HG02840 (cell line): ENCODE measurements around the gene AUTS2.
"Not testable (repeated sequence)": the region's sequence is repeated elsewhere in the genome, so short reads cannot be mapped to it uniquely, and the experiment has no call there.

Source experiments
- ATAC-seq: cut with Tn5 transposase; IDR thresholded peaks from one replicate; pipeline ENCODE4 v1.9.1; 2021; ENCODE audit warnings: mild to moderate bottlenecking, moderate library complexity, moderate number of reproducible peaks; ENCODE audit not compliant: unreplicated experiment, low FRiP score

AUTS2 gene

DNA sequence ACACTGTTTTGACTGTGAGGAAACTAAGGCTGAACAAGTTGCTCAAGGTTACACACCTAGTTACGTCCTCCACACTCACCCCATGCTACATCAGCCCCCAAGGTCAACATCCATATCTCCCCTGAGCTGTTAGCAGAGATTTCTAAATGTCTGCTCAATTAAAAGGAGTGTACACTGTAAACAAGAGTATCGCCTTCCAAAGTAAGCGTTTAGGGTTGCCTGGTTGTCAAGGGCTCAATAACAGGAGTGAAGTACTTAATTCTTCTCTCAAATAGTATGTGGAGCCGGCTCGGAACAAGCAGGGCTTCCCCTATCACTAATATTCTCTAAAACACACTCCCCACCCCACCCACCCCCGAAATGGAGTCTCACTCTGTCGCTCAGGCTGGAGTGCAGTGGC, 1120.8 kb downstream of the AUTS2 start:
- ATAC-seq: no peak

DNA sequence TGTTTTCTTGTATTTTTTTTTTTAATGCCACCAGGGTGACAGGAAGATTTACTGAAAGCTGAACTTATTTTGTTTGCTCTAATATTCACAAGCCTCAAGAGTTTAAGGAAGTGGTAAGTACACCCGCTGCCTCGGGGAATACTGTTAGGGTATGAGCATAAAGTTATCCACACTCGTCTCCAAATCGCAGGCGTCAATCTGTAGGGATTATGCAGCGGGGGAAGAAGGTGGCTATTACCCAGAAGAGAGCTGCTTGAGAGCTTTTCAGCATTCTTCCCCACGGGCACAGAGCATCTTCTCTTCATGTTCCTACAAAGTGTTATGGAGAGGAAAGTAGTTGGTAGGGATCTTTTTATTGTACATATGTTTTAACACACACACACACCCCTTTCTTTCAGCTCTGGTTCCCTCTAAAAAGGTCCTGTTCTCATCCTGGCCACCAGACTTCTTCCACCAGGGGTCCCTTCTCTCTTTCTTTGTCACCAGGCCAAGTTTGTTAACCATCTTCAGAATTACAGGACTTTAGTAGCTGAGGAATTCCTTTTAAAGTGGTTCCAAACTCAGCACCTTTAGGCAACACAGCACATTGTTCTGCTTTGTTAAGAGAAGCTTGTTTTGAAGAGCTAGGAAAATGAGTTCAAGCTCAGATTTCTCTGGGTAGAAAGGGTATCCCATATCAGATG, 1122.1 kb downstream of the AUTS2 start:
- ATAC-seq: no peak

DNA sequence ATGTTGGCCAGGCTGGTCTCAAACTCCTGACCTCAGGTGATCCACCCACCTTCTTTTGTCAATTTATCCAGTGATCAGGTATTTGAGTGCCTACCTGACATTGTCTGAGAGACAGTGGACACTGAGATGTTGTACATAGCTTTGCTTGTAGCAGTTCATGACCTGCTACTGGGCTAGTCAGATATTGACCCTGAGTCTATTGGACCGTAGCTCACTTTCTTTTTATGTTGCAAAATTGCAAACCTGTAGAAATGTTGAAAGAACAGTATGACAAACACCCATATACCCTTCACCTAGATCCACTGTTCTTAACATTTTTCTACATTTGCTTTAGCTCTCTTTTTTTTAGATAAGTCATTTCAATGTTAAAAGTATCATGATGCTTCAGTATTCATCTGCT, 1123.2 kb downstream of the AUTS2 start:
- no peak for ATAC-seq

DNA sequence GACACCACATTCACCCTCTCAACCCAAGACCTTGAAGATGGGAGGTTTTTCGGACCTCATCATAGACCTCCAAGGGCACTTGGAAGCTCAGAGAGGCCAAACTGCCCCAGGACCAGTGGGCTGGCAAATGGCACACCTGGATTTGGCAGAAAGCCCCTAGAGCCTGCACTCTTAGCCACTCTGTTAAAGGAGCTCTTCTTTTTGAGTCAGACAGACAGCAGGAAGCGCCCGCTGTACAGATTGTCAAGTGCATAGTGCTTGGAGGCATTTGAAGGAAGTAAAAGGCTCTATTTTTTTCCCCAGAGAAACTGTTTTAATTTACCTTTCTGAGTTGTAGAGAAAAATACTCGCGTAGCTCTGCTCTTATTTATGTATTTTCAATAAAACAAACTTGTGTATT, 1125.1 kb downstream of the AUTS2 start:
- no peak for ATAC-seq

DNA sequence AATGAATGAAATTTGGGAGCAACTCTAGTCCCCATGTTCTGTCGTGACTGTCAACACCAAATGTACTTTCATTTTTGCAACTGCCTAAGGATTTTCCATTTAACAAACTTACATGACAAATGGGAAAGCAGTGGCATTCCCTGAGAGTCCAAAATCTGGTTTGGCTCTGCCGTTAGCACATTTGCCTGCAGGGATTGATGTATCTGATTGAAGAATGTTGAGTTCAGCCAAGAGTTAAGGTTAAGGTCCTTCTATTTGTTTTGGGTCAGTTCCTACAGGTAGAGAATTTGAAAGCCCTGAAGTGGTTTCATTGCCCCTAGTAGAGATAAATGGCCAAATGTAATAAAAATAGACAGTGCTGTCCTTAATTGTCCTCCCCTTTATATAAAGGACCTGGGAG, 1127.2 kb downstream of the AUTS2 start:
- no peak for ATAC-seq

DNA sequence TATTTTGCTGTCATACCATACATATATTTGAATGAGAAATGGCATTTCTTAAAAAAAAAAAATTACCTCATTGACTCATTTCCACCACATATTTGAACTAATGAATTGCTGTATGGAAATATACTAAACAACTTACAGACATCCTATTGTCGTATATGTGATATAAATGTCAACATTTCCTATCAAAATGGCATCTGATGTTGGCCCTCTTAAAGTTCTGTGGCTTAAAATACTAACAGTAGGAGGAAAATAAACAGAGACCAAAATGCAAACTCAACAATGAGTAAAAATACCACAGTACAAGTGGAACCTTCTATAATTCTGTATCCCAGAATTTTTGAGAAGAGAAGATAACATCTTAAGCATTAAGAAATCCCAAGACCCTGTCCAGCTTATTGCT, 1128.0 kb downstream of the AUTS2 start:
- no peak for ATAC-seq

DNA sequence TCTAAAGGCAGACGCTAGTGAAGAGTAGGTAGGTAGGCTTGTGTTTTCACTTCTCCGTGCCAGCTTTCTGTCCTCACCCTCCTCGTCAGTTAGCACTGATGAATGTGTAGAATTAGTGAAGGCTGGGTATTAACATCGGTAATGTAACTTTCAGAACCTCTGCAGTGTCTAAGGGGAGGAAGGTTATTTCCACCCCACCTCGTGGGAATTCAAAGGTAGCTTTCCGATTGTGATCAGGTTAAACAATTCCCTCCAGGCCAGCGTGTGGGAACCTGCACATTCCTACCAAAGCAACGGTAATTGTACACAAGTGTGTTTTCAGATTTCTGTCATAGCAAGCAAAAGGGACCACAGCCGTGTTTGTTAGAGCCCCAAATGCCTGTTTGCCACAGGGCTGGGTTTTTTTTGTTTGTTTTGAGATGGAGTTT, 1128.7 kb downstream of the AUTS2 start:
- ATAC-seq: no peak

DNA sequence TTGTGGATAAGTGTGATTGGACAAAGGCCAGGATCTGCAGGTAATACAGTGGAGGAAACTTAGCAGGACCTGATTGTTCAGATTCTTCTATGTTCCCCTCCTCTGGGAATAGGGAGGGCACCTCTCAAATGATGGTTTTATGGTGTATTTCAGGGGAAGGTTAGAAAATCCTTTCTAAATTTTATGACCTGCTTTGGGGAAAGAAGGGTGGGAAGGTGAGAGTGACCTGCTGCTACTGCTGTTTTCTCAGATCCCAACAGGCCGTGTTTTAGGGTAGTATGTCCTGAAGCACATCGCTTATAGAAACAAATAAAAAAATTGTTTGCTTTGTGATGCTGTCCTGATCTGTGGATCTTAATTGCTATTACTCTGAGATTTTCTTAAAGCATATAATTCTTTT, 1129.6 kb downstream of the AUTS2 start:
- ATAC-seq: no peak

DNA sequence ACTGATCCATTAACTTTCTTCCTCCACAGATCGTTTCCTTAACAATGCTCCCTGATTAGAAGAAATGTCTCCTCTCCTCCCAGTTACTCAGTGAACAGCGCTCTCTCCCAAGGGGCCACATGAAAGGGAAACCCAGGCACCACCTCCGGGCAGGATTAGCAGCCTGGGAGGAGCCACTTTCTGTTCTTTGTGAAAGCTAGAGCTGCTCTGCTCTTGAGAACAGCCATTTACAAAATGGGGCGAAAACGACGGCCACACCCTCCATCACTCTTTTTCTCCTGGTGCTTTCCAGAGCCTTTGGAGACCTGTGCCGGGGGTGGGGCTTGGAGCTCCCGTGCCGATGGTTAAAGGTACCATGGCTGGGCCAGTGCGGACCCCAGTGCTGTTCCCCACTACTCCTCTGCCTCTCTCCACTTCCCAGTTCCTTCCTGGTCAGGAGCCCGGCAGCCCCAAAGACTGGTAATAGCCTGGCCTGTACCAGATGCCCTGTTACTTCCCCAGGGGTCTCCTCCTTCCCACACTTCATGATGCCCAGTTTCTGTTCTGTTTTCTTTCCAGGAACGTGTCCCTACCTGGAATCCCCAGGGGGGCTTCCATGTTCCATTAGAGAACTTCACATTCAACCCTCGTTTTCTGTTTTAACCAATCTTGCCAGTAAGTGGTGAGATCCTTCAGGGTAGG, 1130.7 kb downstream of the AUTS2 start:
- ATAC-seq: no peak

DNA sequence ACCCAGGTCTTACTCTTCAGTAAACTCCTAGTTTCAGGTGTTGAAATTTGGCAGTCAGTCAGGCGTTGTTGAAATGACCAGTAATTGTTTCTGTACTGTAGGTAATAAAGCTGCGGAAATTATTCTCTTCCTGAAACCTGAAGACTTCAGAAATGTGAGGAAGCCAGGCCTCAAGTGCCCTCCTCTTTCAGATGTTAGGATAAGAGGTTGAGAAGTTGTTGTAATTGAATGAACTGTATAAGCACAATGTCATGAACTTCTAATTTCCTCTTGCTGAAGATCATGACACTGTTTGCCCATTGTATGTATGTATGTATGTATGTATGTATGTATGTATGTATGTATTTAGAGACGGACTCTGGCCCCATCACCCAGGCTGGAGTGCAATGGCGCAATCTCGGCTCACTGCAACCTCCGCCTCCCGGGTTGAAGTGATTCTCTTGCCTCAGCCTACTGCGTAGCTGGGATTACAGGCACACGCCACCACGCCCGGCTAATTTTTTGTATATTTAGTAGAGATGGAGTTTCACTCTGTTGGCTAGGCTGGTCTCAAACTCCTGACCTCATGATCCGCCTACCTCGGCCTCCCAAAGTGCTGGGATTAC, 1131.4 kb downstream of the AUTS2 start:
- not testable (repeated sequence) for ATAC-seq

DNA sequence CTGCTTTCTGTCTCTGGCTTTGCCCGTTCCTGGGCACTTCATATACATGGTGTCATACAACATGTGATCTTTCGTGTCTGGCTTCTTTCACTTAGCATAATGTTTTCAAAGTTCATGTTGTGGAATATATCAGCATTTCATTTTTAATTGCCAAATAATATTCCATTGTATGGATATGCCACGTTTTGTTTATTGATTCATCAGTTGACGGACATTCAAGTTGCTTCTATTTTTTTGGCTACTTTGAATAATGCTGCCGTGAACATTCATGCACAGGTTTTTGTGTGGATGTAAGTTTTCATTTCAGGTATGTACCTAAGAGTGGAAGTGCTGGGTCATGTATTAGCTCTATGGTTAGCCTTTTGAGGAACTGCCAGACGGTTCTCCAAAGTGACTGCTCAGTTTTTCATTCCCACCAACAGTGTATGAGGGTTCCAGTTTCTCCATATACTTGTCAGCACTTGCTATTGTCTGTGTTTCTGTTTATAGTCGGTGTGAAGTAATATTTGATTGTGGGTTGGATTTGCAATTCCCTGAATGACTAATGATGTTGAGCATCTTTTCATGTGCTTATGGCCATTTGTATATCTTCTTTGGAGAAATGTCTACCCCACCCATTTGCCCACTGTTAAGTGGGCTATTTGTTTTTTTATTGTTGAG, 1132.3 kb downstream of the AUTS2 start:
- no peak for ATAC-seq

DNA sequence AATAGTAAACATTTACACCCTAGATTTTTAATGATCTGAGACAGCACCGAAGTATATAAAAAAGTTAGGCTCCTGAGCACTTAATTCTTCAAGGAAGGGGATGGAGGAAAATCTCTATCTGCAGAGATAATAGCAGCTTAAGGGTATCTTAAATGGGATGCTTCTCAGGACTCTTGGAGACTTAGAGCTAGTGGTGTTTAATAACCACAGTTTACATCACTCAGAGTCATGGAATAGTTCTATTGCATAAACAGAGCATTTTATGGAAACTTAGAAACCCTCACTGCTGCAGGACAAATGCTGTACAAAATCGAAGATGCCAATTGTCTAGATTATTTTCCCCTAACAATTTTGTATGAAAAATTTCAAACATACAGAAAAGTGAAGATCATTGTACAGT, 1134.8 kb downstream of the AUTS2 start:
- no peak for ATAC-seq

DNA sequence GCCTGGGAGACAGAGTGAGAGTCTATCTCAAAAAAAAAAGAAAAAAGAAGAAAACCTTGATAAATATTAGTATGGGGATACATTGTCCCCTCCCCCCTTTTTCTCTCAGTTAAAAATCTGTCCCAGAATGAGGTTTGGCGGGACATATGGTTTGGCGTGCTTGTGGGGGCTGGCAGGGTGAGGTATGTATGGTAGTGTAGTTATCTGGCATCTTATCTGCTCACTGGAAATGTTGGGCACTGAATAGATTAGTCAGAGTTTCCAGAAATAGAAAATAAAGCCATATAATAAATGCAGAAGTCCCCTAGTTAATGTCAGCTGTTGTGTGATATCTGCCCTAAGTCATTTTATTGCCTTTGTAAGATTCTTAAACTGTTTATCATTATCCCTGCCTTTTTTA, 1136.1 kb downstream of the AUTS2 start:
- ATAC-seq: no peak

DNA sequence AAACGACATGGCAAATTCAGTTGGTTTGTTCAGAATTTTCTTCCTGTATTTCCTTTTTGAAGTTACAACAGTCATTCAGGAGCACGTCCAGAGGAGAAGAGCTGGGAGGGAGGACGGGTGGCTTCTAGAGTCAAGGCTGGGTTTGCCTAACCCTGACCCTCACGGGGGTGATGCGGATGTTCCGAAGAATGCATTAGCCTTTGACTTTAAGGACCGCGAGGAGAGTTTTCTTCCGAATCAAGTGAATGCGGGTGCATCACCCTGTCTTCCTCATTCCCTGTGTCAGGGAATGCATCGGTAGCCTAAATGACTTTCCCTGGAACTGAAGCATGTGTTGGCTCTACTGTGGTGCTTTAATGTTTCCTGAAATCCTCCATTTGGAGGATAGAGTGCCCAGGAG, 1137.0 kb downstream of the AUTS2 start:
- ATAC-seq: no peak

DNA sequence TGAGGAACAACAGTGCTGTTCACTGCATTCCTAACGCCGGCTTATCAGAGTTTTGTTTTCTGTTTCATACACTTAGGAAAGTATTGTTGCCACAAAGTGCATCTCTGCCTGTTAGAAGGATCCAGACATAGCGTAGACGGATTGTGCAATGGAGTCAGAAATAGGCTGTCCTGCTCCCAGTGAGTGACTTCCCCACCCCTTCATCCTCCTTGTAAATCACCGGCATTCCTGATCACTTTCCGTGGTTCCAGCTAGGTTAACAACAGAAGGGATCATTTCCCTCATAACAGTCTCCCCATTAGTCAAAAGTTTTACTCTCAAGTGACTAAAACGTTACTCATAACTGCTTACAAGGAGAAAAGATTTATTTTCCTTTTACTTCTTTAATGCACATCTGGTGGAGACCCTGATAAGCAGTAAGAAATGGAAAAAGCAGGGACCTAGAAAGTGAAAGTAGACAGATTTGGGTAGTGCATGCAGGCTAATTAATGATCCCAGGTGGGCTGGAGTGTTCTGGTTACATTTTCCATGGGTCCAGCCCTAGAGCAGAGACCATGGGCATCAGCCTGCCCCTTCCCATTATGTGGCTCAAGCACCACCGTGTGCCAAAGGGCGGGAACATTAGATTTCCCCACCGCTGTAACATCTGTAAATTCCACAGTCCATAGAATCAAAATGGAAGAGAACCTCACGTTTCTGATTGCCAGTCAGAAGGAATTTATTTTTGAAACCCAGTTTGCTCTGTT, 1138.6 kb downstream of the AUTS2 start:
- no peak for ATAC-seq

DNA sequence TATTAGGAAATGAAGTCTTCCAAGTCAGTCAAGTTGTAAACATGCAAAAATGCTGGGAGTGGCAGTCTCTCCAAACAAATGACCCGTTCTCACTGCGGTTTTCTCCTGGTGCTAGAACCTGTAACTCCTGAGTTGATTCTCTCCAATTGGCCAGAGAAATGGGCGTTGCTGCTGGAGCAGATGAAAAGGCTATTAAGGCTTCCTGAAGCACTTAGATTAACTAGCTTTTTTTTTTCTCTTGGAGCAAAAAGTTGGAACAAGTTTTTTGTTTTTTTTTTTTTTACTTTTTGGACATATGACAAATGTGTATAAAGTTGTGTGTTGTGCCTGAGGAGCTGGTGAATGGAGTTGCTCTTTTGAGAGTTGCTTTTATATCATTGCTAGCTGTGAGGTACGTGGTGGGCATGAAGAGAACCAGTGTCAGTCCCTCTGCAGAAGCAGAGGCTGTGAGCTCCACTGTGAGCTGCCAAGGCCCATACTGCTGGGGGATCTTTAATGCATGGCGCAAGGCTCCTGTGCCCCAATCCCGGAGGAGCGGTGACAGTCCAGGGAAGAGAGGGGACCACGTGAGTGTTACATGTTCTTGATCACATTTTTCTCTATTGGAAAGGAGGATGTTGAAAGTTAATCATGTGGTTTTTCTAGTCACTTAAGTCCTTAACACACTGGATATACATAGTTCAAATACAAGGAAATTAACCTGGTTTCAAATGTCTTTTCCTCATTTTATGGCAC, 1140.0 kb downstream of the AUTS2 start:
- ATAC-seq: no peak

DNA sequence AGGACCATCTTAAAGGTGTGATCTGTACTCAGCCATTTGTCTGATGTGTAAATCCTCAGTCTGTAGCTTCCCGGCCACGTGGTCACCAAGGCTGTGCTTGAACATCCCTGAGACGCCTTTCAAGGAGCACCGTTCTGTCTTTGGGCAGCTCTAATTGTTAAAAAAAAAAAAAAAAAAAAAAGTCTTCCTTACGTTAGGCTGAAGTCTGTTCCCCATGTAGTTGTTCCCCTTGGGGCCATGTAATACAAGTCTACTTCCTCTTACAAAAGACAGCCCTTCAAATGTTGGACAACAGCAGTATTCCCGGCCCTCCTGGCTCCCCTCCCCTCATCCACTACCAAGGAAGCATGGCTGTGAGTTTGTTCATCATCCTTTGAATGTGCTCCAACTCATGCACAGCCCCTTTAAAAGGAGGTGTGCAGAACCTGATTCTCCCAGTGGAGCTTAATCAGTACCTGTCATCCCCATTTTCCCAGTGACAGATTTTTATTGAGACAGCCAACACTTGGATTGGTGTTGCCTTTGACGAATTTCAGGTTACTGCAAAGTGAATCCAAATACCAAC, 1141.5 kb downstream of the AUTS2 start:
- ATAC-seq: no peak

DNA sequence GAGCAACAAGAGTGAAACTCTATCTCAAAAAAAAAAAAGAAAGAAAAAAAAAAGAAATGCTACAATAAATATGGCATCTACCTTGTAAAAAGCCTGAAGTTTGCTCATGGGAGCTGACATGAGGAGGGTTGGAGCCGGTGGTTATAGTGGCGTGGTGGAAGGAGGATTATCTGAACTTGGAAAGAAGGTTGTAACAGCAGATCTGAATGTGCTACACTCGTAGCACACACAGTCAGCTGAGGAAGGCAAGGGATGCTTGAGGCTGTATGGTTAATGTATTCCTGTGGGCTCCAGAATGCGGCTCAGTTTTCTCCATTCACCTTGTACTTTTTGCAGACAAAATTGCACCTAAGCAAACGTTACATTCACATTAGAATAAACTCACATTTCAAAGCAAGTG, 1143.4 kb downstream of the AUTS2 start:
- no peak for ATAC-seq

DNA sequence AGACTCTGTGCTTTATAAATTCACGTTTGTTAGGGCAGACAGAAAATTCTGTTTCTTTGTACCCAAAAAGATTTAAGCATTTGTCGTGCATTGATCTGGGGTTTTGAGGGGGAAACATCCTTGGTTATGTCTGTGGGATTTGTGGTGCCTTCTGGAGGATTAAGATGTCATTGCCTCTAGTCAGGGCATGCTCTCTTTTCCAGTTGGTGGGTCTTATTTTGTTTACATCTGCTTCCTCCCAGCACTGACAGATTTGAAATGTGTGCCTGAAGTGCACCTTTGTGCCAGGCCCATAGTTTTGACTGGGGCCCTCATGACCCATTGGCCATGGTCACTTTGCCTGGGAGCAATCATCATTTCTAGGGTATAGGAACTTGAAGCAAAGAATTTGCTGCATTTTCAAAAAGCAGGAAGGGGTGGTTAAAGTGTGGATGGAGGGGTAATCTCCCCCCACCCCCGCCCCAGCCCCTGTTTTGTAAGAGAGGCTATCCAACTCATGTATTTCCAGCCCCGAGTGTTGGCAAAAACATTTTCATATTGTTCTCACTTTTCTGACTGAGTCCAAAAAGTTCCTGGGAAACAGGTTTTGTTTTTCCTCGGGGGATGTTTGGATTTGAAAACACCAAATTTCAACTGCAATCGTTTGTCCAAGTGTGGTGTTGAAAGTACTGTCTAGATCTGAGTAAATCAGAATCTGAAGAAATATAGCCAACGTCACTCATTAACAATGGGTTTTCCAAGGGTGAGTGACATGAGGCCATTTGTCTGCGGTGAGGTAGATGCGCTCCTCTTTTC, 1145.5 kb downstream of the AUTS2 start:
- no peak for ATAC-seq
